Measurements from ENCODE around the gene PKDCC.

The PKDCC gene

GRCh38 chr2:42046819-42047487 lies 868 bp upstream of the PKDCC start:
- intact Hi-C loops (cut with DNase I), result loop anchor here (10.0 kb wide), 1 partner anchor 82 kb away; no protein-coding TSS in a partner anchor
- peak in 4 of 10 donors; percentile 30 to 87 (median 82) for DNase-seq

DNA sequence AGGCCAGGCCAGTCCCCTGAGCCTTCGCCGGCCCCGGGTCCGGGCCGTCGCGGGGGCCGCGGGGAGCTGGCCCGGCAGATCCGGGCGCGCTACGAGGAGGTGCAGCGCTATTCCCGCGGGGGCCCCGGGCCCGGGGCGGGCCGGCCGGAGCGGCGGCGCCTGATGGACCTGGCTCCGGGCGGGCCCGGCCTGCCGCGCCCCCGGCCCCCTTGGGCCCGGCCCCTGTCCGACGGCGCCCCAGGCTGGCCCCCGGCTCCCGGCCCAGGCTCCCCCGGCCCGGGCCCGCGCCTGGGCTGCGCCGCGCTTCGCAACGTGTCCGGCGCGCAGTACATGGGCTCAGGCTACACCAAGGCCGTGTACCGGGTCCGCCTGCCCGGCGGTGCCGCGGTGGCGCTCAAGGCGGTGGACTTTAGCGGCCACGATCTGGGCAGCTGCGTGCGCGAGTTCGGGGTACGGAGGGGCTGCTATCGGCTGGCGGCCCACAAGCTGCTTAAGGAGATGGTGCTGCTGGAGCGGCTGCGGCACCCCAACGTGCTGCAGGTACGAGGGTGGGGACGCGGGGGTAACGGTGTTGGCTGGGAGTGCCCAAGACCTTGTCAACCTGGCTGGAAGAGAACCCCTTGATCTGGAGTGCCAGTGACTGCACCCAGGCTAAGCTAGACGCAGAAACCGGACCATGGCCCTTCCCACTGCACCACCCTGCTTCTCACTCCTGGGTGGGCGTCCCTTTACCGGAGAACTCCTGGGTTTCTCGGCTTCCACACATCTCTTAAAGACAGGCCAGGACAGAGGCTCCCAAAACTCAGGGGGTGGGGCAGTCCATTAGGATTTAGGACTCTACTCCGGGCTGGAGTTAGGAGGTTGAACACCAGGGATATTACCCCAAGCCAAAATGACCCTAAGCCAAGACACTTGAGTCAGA lies 739 bp downstream of the PKDCC start:
- intact Hi-C loops (cut with DNase I), result loop anchor here (10.0 kb wide), 1 partner anchor 84 kb away; no protein-coding TSS in a partner anchor

GRCh38 chr2:42049221-42050009 lies 1.6 kb downstream of the PKDCC start:
- intact Hi-C loops (cut with DNase I), result loop anchor here (10.0 kb wide), 1 partner anchor 85 kb away; no protein-coding TSS in a partner anchor
- peak in 1 of 10 donors; percentile 64 for DNase-seq

More for the DNA sequence above, 739 bp downstream of the PKDCC start:
- peak in 3 of 10 donors; percentile 26 to 83 (median 35) for DNase-seq

GRCh38 chr2:42050010-42050702 lies 2.3 kb downstream of the PKDCC start:
- intact Hi-C loops (cut with DNase I), result no loop called here
- DNase-seq, result peak in 1 of 10 donors; percentile 10

DNA sequence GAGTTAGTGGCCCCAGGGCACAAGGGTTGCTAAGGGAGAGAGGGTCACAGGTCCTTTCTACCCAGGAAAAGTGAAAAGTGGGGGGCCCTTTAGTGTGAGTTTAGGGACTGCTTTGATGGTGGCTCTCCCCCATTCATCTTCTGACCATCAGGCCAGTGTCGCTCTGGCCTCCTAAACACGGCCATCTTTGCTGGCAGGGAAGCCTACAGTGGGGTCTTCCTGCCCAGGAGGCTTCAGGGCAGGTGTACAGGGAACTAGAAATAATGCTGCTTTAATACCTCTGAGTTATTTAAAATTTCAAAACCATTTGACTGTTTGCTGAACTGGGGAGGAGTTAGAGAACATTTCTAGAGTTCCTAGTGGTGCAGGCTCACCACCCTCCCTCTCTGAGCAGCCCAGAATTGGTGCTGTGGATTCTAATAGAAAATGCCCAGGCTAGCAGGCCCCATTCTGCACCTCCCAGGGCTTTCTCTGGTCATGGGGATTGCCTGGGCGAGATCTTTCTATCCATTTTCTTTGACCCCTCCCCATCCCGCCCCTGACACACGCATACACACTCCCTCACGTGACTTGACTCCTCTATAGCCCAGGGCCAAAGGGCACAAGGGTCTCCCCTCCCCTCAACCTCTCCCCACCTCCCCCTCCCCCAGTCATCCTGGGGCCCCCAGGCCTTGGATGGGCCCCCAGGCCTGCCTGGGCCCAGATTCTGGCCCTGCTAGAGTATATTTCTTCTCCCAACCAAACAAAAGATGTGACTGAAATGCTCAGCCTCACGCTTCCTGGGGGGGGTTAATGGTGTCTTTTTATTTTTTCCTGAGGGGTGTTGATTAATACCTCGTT lies 3.1 kb downstream of the PKDCC start:
- peak in 1 of 10 donors; percentile 37 for DNase-seq
- intact Hi-C loops (cut with DNase I), result no loop called here

DNA sequence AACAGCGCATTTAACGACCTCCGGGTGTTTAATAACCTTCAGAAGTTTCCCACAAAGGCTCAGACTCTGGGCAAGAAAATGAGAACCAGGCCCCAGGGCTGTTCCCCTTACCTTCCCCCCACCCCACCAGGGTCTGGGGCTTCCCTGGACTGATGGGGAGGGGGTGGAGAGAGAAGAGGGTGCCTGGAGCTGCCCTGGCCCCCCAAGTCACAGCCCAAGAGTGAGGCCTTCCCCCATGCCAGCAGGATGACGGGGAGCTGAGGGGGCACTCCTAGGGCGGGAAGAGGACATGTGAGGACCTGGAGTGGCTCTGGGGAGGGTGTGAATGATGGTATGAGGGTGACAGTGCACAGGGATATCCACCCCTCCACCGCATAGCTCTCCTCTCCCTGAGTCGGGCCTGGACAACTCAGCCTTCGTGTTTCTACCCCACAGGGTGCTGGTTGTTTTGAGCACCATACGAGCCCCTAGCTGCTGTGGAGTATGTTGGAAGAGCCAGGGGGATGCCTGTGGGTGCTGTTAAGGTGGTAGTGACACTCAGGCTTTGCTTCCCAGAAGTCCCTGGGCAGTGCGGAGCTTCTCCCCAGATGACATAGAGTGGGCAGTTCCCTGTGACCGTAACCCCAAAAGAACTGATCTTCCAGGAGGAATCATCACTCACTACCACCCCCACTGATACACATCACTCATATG lies 3.9 kb downstream of the PKDCC start:
- intact Hi-C loops (cut with DNase I), result no loop called here
- peak in 1 of 10 donors; percentile 63 for DNase-seq

DNA sequence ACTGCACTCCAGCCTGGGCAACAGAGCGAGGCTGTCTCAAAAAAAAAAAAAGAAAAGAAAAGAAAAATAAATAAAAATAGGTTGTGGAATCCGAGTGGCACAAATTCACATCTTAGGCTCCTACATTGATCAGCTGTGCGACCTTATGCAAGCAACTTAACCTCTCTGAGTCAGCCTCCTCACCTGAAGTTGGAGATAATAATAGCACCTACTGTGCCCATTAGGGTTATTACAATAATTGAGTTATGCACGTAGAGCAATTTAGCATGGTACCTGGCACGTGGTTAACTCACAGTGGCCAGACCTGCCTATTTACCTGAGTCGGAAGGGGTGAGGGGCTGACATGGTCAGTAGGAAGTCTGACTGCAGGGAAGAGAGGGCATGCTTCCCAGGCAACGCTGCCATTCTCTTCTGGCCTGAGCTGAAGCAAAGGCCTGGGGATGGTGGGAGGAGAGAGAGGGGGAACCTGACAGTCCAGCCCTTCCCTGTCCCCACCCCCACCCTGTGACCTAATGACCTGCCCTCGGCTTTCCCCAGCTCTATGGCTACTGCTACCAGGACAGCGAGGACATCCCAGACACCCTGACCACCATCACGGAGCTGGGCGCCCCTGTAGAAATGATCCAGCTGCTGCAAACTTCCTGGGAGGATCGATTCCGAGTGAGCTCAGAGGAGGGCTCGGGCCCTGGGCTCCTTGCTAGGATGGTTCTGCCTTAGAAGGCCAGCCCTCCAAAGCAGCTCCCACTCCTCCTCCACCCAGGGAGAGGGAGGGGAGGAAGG lies 5.1 kb downstream of the PKDCC start:
- peak in 2 of 10 donors; percentile 84 to 85 for DNase-seq
- intact Hi-C loops (cut with DNase I), result no loop called here

DNA sequence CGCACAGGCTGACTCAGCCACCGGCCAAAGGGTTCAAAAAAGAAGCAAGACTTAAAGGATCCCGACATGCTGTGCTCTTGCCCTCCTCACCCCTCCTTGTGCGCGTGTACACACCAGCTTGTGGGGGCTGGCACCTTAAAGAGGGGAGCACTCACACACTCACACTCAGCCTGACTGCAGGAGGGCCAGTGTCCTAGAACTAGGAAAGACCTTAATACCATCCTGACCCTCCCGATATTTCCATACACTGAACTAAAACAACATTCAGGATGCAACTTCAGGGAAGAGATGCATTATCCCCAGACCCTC lies 5.6 kb downstream of the PKDCC start:
- intact Hi-C loops (cut with DNase I), result no loop called here
- no peak for DNase-seq

GRCh38 chr2:42053791-42054701 lies 6.2 kb downstream of the PKDCC start:
- intact Hi-C loops (cut with DNase I), result no loop called here
- DNase-seq, result peak in 6 of 10 donors; percentile 32 to 86 (median 50)

- intact Hi-C loops (cut with DNase I), result no loop called here
- DNase-seq, result peak in 1 of 10 donors; percentile 80
These were observed 7.1 kb downstream of the PKDCC start for GRCh38 chr2:42054714-42055430.

- intact Hi-C loops (cut with DNase I), result no loop called here
- DNase-seq, result peak in 1 of 10 donors; percentile 58
These were observed 8.0 kb downstream of the PKDCC start for GRCh38 chr2:42055573-42056514.

DNA sequence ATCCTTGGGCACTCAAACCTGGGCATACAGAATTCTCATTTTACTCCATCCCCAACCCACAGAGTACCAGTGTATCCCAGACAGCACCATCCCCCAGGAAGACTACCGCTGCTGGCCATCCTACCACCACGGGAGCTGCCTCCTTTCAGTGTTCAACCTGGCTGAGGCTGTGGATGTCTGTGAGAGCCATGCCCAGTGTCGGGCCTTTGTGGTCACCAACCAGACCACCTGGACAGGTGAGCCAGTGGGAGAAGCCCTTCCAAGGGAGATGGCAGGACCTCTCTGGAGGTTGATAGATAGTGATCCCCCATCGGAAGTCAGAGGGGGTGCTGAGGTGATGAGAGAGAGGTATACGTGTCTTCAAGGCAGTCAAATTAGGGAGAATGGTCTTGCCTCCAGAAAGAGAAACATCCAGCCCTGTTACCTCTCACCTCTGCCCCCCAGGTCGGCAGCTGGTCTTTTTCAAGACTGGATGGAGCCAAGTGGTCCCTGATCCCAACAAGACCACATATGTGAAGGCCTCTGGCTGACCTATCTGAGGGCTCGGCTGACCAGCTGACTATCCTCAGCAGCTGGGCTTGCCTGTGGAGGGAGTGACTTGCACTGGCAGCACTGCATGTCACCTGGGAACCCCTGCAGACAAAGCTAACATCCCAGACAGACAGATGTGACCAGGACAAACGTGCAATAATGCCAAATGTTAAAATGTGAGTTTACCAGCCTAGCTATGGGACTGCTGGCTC lies 9.5 kb downstream of the PKDCC start:
- intact Hi-C loops (cut with DNase I), result no loop called here
- DNase-seq, result peak in 1 of 10 donors; percentile 72

DNA sequence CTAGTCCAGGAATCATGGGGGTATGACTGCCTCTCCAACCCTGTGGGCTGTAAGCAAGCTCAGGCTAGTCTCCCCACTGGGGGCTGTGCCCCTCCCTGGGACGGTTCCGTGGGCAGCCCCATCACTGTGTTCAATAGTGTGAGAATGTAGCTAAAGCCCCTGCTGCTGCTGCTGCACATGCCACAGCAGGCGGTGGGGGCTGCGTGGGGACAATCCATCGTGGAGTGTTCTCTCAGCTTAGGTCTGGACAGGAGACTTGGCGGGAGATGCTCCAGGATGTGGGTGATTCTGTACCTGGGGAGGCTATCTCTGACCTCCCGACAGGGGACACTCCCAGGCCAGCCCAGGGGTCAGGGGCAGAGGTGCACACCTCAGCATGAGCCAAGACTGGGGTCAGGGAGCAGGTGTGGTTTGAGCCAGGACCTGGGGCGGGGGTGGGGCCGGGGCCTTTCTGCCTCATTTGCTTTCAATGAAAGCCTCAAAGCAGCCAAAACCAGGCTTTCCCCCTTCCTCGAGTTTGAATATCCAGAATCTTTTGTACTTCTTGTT lies 10.2 kb downstream of the PKDCC start:
- intact Hi-C loops (cut with DNase I), result no loop called here
- DNase-seq, result peak in 1 of 10 donors; percentile 37
